GM03348 (cell line): Measurements from ENCODE around the gene MYO1E.

ENCODE experiments used
- DNase-seq: peaks from one replicate; pipeline ENCODE4 v3.0.0; 2012; ENCODE audit warnings: low spot score

Gene MYO1E

GRCh38 chr15:59259137-59259943 is 113.3 kb downstream of the MYO1E start:
- no peak for DNase-seq

GRCh38 chr15:59258317-59258716 is 114.4 kb downstream of the MYO1E start:
- DNase-seq: no peak

- DNase-seq: no peak
These were observed 115.5 kb downstream of the MYO1E start for GRCh38 chr15:59257140-59257539.

- DNase-seq: no peak
These were observed 116.2 kb downstream of the MYO1E start for GRCh38 chr15:59256482-59256881.

GRCh38 chr15:59255680-59256336 is 116.9 kb downstream of the MYO1E start:
- DNase-seq: no peak

GRCh38 chr15:59252137-59252536 is 120.5 kb downstream of the MYO1E start:
- no peak for DNase-seq

- no peak for DNase-seq
These were observed 121.4 kb downstream of the MYO1E start for GRCh38 chr15:59251001-59251845.

GRCh38 chr15:59250249-59250648 is 122.4 kb downstream of the MYO1E start:
- DNase-seq: no peak

GRCh38 chr15:59249816-59250215 is 122.9 kb downstream of the MYO1E start:
- DNase-seq: no peak

- DNase-seq: peak; percentile 74
These were observed 125.3 kb downstream of the MYO1E start for GRCh38 chr15:59247364-59247763.

GRCh38 chr15:59245559-59245958 is 127.1 kb downstream of the MYO1E start:
- no peak for DNase-seq

GRCh38 chr15:59244337-59244736 is 128.3 kb downstream of the MYO1E start:
- no peak for DNase-seq

GRCh38 chr15:59243622-59244021 is 129.0 kb downstream of the MYO1E start:
- no peak for DNase-seq

GRCh38 chr15:59242649-59243048 is 130.0 kb downstream of the MYO1E start:
- no peak for DNase-seq

GRCh38 chr15:59240036-59240435 is 132.6 kb downstream of the MYO1E start:
- DNase-seq: no peak

GRCh38 chr15:59237924-59238331 is 134.7 kb downstream of the MYO1E start:
- no peak for DNase-seq

- DNase-seq: no peak
These were observed 135.4 kb downstream of the MYO1E start for GRCh38 chr15:59237119-59237855.

- DNase-seq: no peak
These were observed 136.3 kb downstream of the MYO1E start for GRCh38 chr15:59236394-59236793.

GRCh38 chr15:59232476-59232875 is 140.2 kb downstream of the MYO1E start:
- DNase-seq: peak; percentile 82

- DNase-seq: no peak
These were observed 142.1 kb downstream of the MYO1E start for GRCh38 chr15:59230531-59231055.

- no peak for DNase-seq
These were observed 143.2 kb downstream of the MYO1E start for GRCh38 chr15:59229453-59229852.

- DNase-seq: no peak
These were observed 143.7 kb downstream of the MYO1E start for GRCh38 chr15:59229015-59229414.
